ENCODE measurements around the gene OR4C45.
"Not testable (repeated sequence)": the region's sequence is repeated elsewhere in the genome, so short reads cannot be mapped to it uniquely, and the experiment has no call there.

Gene OR4C45

GRCh38 chr11:50075856-50076255 is 43.2 kb downstream of the OR4C45 start:
- no peaks in the 10 kb centered on the region for H3K36me3 ChIP-seq (replicated peaks)
- in situ Hi-C loops (cut with HindIII; ENCODE audit: low pct_ligation_motif_present, low sequenced_read_pairs), result no loop called here
- no peak overlapping the region for H3K27ac ChIP-seq
- no peak overlapping the region for H3K4me3 ChIP-seq (ENCODE audit: low read depth, low read length)
- no peak for DNase-seq
- TF ChIP-seq CTCF (IDR thresholded peaks at IDR 0.05; ENCODE audit: low read depth, low read length, missing control alignments), result no peak
- no peaks in the 10 kb centered on the region for H3K27me3 ChIP-seq (replicated peaks)

GRCh38 chr11:50077526-50077925 is 44.9 kb downstream of the OR4C45 start:
- TF ChIP-seq CTCF (IDR thresholded peaks at IDR 0.05; ENCODE audit: low read depth, low read length, missing control alignments), result no peak
- no peak for DNase-seq
- in situ Hi-C loops (cut with HindIII; ENCODE audit: low pct_ligation_motif_present, low sequenced_read_pairs), result no loop called here
- H3K4me3 ChIP-seq (ENCODE audit: low read depth, low read length), result no peak overlapping the region
- no peaks in the 10 kb centered on the region for H3K27me3 ChIP-seq (replicated peaks)
- no peak overlapping the region for H3K27ac ChIP-seq
- no peaks in the 10 kb centered on the region for H3K36me3 ChIP-seq (replicated peaks)

GRCh38 chr11:50078001-50078400 is 45.3 kb downstream of the OR4C45 start:
- Histone ChIP-seq H3K36me3 (replicated peaks) (no peaks in the 10 kb centered on the region), H3K27ac (no peak overlapping the region), H3K4me3 (ENCODE audit: low read depth, low read length) (no peak overlapping the region), H3K27me3 (replicated peaks) (no peaks in the 10 kb centered on the region)
- TF ChIP-seq CTCF (IDR thresholded peaks at IDR 0.05; ENCODE audit: low read depth, low read length, missing control alignments), result no peak
- DNase-seq, result no peak
- in situ Hi-C loops (cut with HindIII; ENCODE audit: low pct_ligation_motif_present, low sequenced_read_pairs), result no loop called here

- DNase-seq; H3K4me3 ChIP-seq (ENCODE audit: low read depth, low read length); H3K27me3 ChIP-seq (replicated peaks); H3K36me3 ChIP-seq (replicated peaks); H3K27ac ChIP-seq; in situ Hi-C loops (cut with HindIII; ENCODE audit: low pct_ligation_motif_present, low sequenced_read_pairs): not testable (repeated sequence)
These were observed 46.3 kb downstream of the OR4C45 start for GRCh38 chr11:50078946-50079345.

GRCh38 chr11:50080256-50080655 is 47.6 kb downstream of the OR4C45 start:
- in situ Hi-C loops (cut with HindIII; ENCODE audit: low pct_ligation_motif_present, low sequenced_read_pairs), result no loop called here
- H3K27ac ChIP-seq, result no peak overlapping the region
- no peak for DNase-seq
- H3K4me3 ChIP-seq (ENCODE audit: low read depth, low read length), result no peak overlapping the region
- H3K27me3 ChIP-seq (replicated peaks), result no peaks in the 10 kb centered on the region
- no peak for TF ChIP-seq CTCF (IDR thresholded peaks at IDR 0.05; ENCODE audit: low read depth, low read length, missing control alignments)
- no peaks in the 10 kb centered on the region for H3K36me3 ChIP-seq (replicated peaks)

Measured in brain microvascular endothelial cell (primary cell).